GM19043 (cell line): Measurements from ENCODE around the gene CLTA.
A peak's percentile ranks its signal among the peaks of the same experiment; 100 is the strongest.
"Not testable (repeated sequence)": the region's sequence is repeated elsewhere in the genome, so short reads cannot be mapped to it uniquely, and the experiment has no call there.

Source experiments
- ATAC-seq: cut with Tn5 transposase; IDR thresholded peaks from one replicate; pipeline ENCODE4 v1.9.1; 2021; ENCODE audit warnings: low read depth; ENCODE audit not compliant: unreplicated experiment

CLTA gene

GRCh38 chr9:36156116-36156515 lies 34.6 kb upstream of the CLTA start:
- ATAC-seq: no peak

DNA sequence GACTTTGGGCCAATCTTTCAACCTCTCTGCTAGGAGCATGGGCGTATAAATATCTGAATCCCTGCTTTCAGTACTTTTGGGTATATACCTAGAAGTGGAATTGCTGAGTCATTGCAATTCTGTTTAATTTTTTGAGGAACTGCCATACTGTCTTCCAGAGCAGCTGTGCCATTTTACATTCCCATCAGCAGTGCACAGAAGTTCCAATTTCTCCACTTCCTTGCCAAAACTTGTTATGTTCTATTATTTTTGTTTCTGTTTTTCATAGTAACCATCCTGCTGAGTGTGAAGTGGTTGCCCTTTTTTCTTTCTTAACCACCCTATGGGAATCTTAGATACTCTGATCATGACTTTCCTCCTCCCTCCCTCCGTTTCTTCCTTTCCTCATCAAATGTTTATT lies 32.6 kb upstream of the CLTA start:
- ATAC-seq: no peak

DNA sequence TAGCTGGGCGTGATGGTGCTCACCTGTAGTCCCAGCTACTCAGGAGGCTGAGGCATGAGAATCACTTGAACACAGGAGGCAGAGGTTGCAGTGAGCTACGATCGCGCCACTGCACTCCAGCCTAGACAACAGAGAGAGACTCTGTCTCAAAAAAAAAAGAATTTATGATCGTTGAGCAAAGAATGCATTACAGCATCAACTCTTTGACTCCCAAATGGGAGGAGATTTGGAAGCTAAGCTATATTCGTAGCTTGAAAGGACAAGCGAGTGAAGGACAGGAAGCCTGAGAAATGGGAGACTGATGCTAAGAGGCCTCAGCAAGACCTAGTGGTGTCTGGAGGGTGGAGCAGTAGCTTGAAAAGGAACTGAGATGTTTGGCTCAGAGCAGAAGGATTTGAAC lies 31.8 kb upstream of the CLTA start:
- ATAC-seq: no peak

DNA sequence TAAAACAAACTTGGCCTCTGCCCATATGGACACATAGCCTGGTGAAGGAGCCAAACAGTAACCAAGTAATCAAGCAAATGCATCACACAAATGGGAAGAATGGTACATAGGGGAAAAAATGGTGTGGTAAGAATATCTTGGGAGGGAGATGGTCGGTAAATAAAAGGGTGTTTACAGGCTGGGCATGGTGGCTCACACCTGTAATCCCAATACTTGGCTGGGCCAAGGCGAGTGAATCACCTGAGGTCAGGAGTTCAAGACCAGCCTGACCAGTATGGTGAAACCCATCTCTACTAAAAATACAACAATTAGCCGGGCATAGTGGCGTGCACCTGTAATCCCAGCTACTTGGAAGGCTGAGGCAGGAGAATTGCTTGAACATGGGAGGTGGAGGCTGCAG lies 31.2 kb upstream of the CLTA start:
- not testable (repeated sequence) for ATAC-seq

DNA sequence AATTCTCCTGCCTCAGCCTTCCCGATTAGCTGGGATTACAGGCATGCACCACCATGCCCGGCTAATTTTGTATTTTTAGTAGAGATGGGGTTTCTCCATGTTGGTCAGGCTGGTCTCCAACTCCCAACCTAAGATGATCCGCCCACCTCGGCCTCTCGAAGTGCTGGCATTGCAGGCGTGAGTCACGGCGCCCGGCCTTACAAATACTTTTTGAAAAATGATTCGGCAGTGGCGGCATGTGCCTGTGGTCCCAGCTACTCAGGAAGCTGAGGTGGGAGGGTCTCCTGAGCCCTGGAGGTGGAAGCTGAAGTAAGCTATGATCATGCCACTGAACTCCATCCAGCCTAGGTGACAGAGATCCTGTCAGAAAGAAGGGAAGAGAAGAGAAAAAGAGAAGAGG lies 30.6 kb upstream of the CLTA start:
- ATAC-seq: not testable (repeated sequence)

GRCh38 chr9:36161187-36161586 lies 29.5 kb upstream of the CLTA start:
- no peak for ATAC-seq

GRCh38 chr9:36162211-36162738 lies 28.4 kb upstream of the CLTA start:
- no peak for ATAC-seq

GRCh38 chr9:36163049-36163785 lies 27.5 kb upstream of the CLTA start:
- ATAC-seq: no peak

DNA sequence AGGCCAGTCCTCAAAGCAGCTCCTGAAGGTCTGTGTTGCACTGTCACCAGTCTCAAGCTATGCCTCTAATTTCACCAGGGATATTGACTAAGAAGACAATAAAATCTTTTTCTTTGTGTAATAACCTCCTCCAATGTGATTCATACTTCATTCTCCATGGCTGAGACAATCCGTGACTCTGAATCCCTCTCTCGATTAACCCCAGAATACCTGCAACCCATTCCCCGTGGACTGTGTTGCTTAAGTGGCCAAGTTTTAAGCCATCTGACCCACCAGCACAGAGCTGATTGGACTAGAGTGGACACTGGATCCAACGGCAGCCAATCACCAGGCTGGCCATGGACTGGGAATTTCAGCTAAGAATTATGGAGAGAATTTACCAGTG lies 26.9 kb upstream of the CLTA start:
- ATAC-seq: no peak

- no peak for ATAC-seq
Measured at GRCh38 chr9:36164372-36164771, 26.3 kb upstream of the CLTA start.

GRCh38 chr9:36164989-36165388 lies 25.7 kb upstream of the CLTA start:
- ATAC-seq: no peak

DNA sequence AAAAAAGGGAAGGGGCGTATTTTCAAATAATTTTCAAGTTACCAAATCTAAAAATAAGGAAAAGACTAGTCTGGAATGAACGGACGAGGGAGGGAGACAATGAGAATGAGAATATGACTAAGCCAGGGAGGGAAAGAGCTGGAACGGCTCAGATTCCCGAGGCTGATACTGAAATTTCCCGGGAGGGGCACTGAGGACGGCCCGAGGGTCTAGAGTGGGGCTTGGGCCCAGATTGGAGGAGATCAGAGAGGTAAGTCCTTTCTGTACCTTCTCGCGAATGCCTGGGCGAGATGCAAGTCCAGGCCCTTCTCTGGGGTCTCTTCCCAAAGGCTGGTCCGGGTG lies 24.9 kb upstream of the CLTA start:
- ATAC-seq: no peak

DNA sequence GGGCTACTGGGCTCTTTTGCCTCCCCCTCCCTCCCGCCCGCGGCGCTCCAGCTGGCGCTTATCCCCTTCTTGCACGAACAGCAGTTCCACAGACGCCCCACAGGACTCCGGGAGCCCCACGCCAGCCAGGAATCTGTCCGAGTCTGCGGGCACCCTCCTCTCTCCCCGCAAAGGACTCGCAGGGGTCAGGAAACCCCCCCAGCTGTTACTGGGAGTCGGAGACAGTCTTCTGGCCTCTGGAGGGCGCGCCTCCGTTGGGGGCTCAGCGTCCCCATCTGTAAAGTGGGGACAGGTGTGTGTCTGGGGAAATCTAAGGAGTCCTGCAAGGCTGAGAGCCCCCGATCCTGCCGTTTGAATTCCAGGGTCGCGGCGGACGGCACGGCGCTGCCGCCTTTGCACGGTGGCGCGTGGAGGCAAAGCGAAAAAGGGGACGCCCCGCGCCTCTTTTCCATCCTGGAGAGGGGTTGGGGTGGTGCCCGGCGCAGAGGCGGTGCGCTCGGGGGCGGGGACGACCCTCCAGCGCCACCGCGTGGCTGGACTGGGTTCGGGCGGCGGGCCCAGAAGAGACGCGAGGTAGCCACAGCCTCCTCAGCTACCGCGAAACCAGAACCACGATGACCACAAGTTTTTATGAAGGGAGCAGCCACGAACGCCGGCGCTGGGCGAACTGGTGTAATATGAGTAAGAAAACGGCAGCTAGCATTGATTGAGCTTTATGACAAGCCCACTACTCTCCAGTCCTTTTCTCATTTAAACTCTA lies 24.4 kb upstream of the CLTA start:
- peak; percentile 77 for ATAC-seq

DNA sequence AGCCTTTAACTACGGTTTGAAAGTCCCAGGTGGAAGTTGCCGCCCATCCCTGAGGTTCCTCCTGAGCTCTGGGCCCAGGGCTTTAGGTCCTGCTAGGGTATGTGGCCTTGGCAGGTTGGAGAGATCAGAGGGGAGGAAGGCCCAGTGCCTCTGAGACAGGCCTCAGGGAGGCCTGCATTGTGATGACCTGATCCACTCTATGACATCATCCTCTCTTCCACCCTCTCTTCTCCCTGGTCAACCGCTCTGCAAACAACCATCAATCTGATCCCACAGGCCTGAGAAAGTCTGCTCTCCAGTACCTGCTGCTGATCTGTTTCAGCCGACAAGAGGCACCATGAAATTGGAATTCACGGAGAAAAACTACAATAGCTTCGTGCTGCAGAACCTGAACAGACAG lies 21.6 kb upstream of the CLTA start, which contains the start of gene CCIN:
TSS of gene CCIN (plus strand) at position 223 of the 400 bp plus-strand sequence. CDS start at position 338, 115 bp downstream.
- ATAC-seq: no peak

GRCh38 chr9:36169708-36170107 lies 21.0 kb upstream of the CLTA start:
- ATAC-seq: no peak

DNA sequence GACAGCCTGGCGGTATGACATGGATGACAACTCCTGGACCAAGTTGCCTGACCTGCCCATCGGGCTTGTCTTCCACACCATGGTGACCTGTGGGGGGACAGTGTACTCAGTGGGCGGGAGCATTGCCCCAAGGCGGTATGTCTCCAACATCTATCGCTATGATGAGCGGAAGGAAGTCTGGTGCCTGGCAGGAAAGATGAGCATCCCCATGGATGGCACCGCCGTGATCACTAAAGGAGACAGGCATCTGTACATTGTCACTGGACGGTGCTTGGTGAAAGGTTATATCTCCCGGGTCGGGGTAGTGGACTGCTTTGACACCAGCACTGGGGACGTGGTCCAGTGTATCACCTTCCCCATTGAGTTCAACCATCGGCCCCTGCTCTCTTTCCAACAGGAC lies 20.2 kb upstream of the CLTA start:
- ATAC-seq: no peak

- no peak for ATAC-seq
Measured at GRCh38 chr9:36173861-36174260, 16.9 kb upstream of the CLTA start.

DNA sequence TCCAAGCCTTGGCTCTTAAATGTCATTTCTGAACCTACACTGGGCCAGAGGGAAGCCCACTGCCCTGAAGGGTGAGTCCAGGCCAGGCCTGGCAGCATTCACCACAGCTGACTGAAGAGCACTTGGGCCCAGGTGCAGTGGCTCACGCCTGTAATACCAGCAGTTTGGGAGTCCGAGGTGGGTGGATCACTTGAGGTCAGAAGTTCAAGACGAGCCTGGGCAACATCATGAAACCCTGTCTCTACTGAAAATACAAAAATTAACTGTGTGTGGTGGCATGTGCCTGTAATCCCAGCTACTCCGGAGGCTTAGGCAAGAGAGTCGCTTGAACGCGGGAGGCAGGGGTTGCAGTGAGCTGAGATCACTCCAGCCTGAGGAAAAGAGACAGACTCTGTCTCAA lies 16.4 kb upstream of the CLTA start:
- ATAC-seq: no peak

- ATAC-seq: no peak
Measured at GRCh38 chr9:36174731-36175130, 16.0 kb upstream of the CLTA start.

GRCh38 chr9:36175209-36175608 lies 15.5 kb upstream of the CLTA start:
- ATAC-seq: not testable (repeated sequence)

DNA sequence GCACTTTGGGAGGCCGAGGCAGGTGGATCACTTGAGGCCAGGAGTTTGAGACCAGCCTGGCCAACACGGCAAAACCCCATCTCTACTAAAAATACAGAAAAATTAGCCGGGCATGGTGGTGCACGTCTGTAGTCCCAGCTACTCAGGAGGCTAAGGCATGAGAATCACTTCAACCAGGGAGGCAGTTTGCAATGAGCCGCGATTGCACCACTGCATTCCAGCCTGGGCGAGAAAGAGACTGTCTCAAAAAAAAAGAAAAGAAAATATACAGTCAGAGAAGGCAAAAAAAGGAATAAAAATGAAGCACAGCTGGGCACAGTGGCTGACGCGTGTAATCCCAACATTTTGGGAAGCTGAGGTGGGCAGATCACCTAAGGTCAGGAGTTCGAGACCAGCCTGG lies 14.2 kb upstream of the CLTA start:
- not testable (repeated sequence) for ATAC-seq

DNA sequence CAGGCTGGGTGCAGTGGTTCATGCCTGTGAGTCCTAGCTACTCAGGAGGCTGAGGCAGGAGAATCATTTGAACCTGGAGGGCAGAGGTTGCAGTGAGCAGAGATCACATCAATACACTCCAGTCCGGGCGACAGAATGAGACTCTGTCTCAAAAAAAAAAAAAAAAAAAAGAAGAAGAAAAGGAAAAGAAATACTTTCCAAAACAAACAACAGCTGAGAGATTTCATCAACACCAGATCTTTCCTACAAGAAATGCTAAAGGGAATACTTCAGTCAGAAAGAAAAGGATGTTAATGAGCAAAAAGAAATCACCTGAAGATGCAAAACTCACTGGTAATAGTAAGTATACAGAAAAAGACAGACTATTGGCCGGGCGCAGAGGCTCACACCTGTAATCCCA lies 13.2 kb upstream of the CLTA start:
- no peak for ATAC-seq
